Neuronal stem cell (in vitro differentiated cells): ENCODE measurements around the gene CCND3.

ENCODE experiments used
- DNase-seq: peaks from one replicate; pipeline ENCODE4 v3.0.0-alpha.2; 2013; ENCODE audit warnings: low spot score
- H2AFZ ChIP-seq: one replicate; pipeline ENCODE4 v1.6.1; 2013; ENCODE audit warnings: mild to moderate bottlenecking, low read length, inconsistent platforms
- H2AK5ac ChIP-seq: 2 replicates; pipeline ENCODE4 v1.6.1; 2013; ENCODE audit warnings: low read depth, mild to moderate bottlenecking, inconsistent platforms, low read length, moderate library complexity, mixed read lengths
- H2BK120ac ChIP-seq: 2 replicates; pipeline ENCODE4 v1.6.1; 2013; ENCODE audit warnings: low read depth, mild to moderate bottlenecking, inconsistent platforms, low read length, moderate library complexity, mixed read lengths
- H2BK12ac ChIP-seq: one replicate; pipeline ENCODE4 v1.6.1; 2013; ENCODE audit warnings: low read length, inconsistent platforms
- H2BK15ac ChIP-seq: 2 replicates; pipeline ENCODE4 v1.6.1; 2013; ENCODE audit warnings: mild to moderate bottlenecking, low read length, inconsistent platforms, mixed read lengths
- H2BK5ac ChIP-seq: one replicate; pipeline ENCODE4 v1.6.1; 2013; ENCODE audit warnings: inconsistent platforms, mild to moderate bottlenecking, low read length, moderate library complexity
- H3K14ac ChIP-seq: one replicate; pipeline ENCODE4 v1.6.1; 2013; ENCODE audit warnings: low read length, inconsistent platforms
- H3K18ac ChIP-seq: 2 replicates; pipeline ENCODE4 v1.6.1; 2013; ENCODE audit warnings: low read length, inconsistent platforms
- H3K23ac ChIP-seq: 2 replicates; pipeline ENCODE4 v1.6.1; 2013; ENCODE audit warnings: low read depth, mild to moderate bottlenecking, mixed read lengths, low read length, inconsistent platforms; ENCODE audit not compliant: poor library complexity
- H3K27ac ChIP-seq: replicated peaks from 3 replicates; pipeline ENCODE4 v1.5.1; 2013; ENCODE audit warnings: low read length, inconsistent platforms
- H3K27me3 ChIP-seq, 3 experiments: 2 replicates each; pipeline ENCODE4 v1.6.1; 2013; ENCODE audit warnings: low read length in 3 of 3, mild to moderate bottlenecking in 2 of 3, inconsistent platforms in 1 of 3, low read depth in 1 of 3, mixed read lengths in 1 of 3, moderate library complexity in 1 of 3; ENCODE audit not compliant: control insufficient read depth in 3 of 3, insufficient read depth in 3 of 3
- H3K36me3 ChIP-seq, 2 donors: replicated peaks in 1 of 2; 2 replicates each; pipeline ENCODE4 v1.6.1; 2013; ENCODE audit warnings: low read length in 2 of 2; ENCODE audit not compliant: control insufficient read depth in 2 of 2, insufficient read depth in 2 of 2
- H3K4ac ChIP-seq: 2 replicates; pipeline ENCODE4 v1.6.1; 2013; ENCODE audit warnings: inconsistent platforms, mild to moderate bottlenecking, low read length, moderate library complexity
- H3K4me1 ChIP-seq, 2 donors: 1 replicate in 1 of 2; 2 replicates in 1 of 2; pipeline ENCODE4 v1.6.1; 2013; ENCODE audit warnings: low read length in 2 of 2, low read depth in 1 of 2; ENCODE audit not compliant: control insufficient read depth in 2 of 2, insufficient read depth in 1 of 2
- H3K4me2 ChIP-seq: one replicate; pipeline ENCODE4 v1.6.1; 2013; ENCODE audit warnings: mild to moderate bottlenecking, low read length, inconsistent platforms; ENCODE audit not compliant: insufficient read depth, poor library complexity, severe bottlenecking
- H3K4me3 ChIP-seq, 2 donors: 2 replicates each; pipeline ENCODE4 v1.5.1; 2013; ENCODE audit warnings: low read length in 2 of 2, mild to moderate bottlenecking in 2 of 2, inconsistent platforms in 1 of 2, moderate library complexity in 1 of 2
- H3K79me1 ChIP-seq: one replicate; pipeline ENCODE4 v1.6.1; 2013; ENCODE audit warnings: low read depth, mild to moderate bottlenecking, inconsistent platforms, low read length, moderate library complexity
- H3K9ac ChIP-seq: one replicate; pipeline ENCODE4 v1.6.1; 2013; ENCODE audit warnings: mild to moderate bottlenecking, low read depth, low read length, inconsistent platforms; ENCODE audit not compliant: poor library complexity
- H3K9me3 ChIP-seq, 2 donors: replicated peaks in 1 of 2; 2 replicates each; pipeline versions ENCODE3 to v1.6.1; 2013; ENCODE audit warnings: low read length in 2 of 2, mild to moderate bottlenecking in 2 of 2, inconsistent platforms in 1 of 2, low read depth in 1 of 2, mixed read lengths in 1 of 2, moderate library complexity in 1 of 2; ENCODE audit not compliant: control insufficient read depth in 2 of 2, insufficient read depth in 1 of 2
- H4K8ac ChIP-seq: one replicate; pipeline ENCODE4 v1.6.1; 2013; ENCODE audit warnings: low read depth, mild to moderate bottlenecking, inconsistent platforms, low read length, moderate library complexity
- H4K91ac ChIP-seq: one replicate; pipeline ENCODE4 v1.6.1; 2013; ENCODE audit warnings: low read length, low read depth, mild to moderate bottlenecking, inconsistent platforms; ENCODE audit not compliant: poor library complexity
- WGBS, 2 donors: extraction: QIAGEN DNeasy Blood & Tissue Kit; methylation state at CpG; one replicate each; pipeline ENCODE4 v1.1.7; 2013; ENCODE audit warnings: missing lambda C conversion rate in 2 of 2, mixed read lengths in 1 of 2; ENCODE audit not compliant: insufficient read length in 2 of 2, insufficient replicate concordance in 1 of 2; ENCODE audit errors: extremely low coverage in 2 of 2; 5-methylcytosine and 5-hydroxymethylcytosine counted together

The CCND3 gene

GRCh38 chr6:41935685-41936072, 5.9 kb downstream of the CCND3 start:
- H3K79me1 ChIP-seq, result no peaks in the 10 kb centered on the region
- H3K9ac ChIP-seq, result peak overlapping the region; percentile 68
- no peak overlapping the region for H2BK15ac ChIP-seq
- no peak overlapping the region for H3K23ac ChIP-seq
- no peak overlapping the region for H3K27ac ChIP-seq
- H3K4me3 ChIP-seq, result no peak overlapping the region
- DNase-seq, result no peak
- no CpG with 5 or more reads among the region's 8 CpGs for WGBS, 2 donors
- no peaks in the 10 kb centered on the region for H3K27me3 ChIP-seq
- peaks cover 44 to 78% of the 10 kb centered on the region in 2 donors for H3K36me3 ChIP-seq
- peak overlapping the region; percentile 23 for H3K18ac ChIP-seq
- H2AK5ac ChIP-seq, result no peak overlapping the region
- no peak overlapping the region for H4K91ac ChIP-seq
- no peak overlapping the region for H3K14ac ChIP-seq
- no peak overlapping the region for H2BK120ac ChIP-seq
- H2BK12ac ChIP-seq, result no peak overlapping the region
- no peak overlapping the region for H3K4ac ChIP-seq
- peaks cover 18 to 19% of the 10 kb centered on the region in 2 donors for H3K4me1 ChIP-seq
- H3K4me2 ChIP-seq, result no peak overlapping the region
- H2AFZ ChIP-seq, result no peak overlapping the region
- H3K9me3 ChIP-seq, result no peaks in the 10 kb centered on the region
- H4K8ac ChIP-seq, result no peak overlapping the region
- peak overlapping the region; percentile 56 for H2BK5ac ChIP-seq

- no peak overlapping the region for H2BK15ac ChIP-seq
- no peak overlapping the region for H2BK12ac ChIP-seq
- H3K4ac ChIP-seq, result no peak overlapping the region
- H3K18ac ChIP-seq, result no peak overlapping the region
- DNase-seq, result no peak
- H3K27ac ChIP-seq, result no peak overlapping the region
- no peak overlapping the region for H2BK5ac ChIP-seq
- no peak overlapping the region for H4K91ac ChIP-seq
- H3K36me3 ChIP-seq, result peaks cover 49 to 83% of the 10 kb centered on the region in 2 donors
- no peak overlapping the region for H2AFZ ChIP-seq
- H3K23ac ChIP-seq, result no peak overlapping the region
- no peak overlapping the region for H3K14ac ChIP-seq
- H3K9ac ChIP-seq, result no peak overlapping the region
- H4K8ac ChIP-seq, result no peak overlapping the region
- H3K4me3 ChIP-seq, result no peak overlapping the region
- no peaks in the 10 kb centered on the region for H3K79me1 ChIP-seq
- no peak overlapping the region for H2BK120ac ChIP-seq
- no CpG with 5 or more reads among the region's 1 CpG for WGBS, 2 donors
- H3K4me1 ChIP-seq, result peaks cover 14 to 16% of the 10 kb centered on the region in 2 donors
- no peak overlapping the region for H3K4me2 ChIP-seq
- no peak overlapping the region for H2AK5ac ChIP-seq
- no peaks in the 10 kb centered on the region for H3K9me3 ChIP-seq
- no peaks in the 10 kb centered on the region for H3K27me3 ChIP-seq
Observed at GRCh38 chr6:41935193-41935574, 6.4 kb downstream of the CCND3 start.

- Histone ChIP-seq H2BK120ac (no peak overlapping the region), H3K9ac (no peak overlapping the region), H3K4ac (no peak overlapping the region), H2BK5ac (no peak overlapping the region), H2BK12ac (no peak overlapping the region), H3K18ac (no peak overlapping the region), H3K36me3 (peaks cover 55 to 89% of the 10 kb centered on the region in 2 donors), H3K4me2 (no peak overlapping the region), H2BK15ac (no peak overlapping the region), H3K27me3 (no peaks in the 10 kb centered on the region), H2AFZ (no peak overlapping the region), H3K9me3 (no peaks in the 10 kb centered on the region), H3K4me1 (peaks cover 8 to 9% of the 10 kb centered on the region in 2 donors), H4K8ac (no peak overlapping the region), H3K79me1 (peaks cover 2% of the 10 kb centered on the region), H3K4me3 (no peak overlapping the region), H3K23ac (no peak overlapping the region), H3K14ac (no peak overlapping the region), H2AK5ac (no peak overlapping the region), H3K27ac (no peak overlapping the region), H4K91ac (no peak overlapping the region)
- no peak for DNase-seq
- WGBS, 2 donors, result no CpG with 5 or more reads among the region's 7 CpGs
Observed at GRCh38 chr6:41934278-41935192, 7.1 kb downstream of the CCND3 start.

GRCh38 chr6:41932378-41932777, 9.2 kb downstream of the CCND3 start:
- Histone ChIP-seq H3K27me3 (no peaks in the 10 kb centered on the region), H3K4me1 (no peaks in the 10 kb centered on the region), H2AK5ac (no peak overlapping the region), H3K36me3 (peaks cover 71 to 98% of the 10 kb centered on the region in 2 donors), H3K9me3 (no peaks in the 10 kb centered on the region), H4K8ac (no peak overlapping the region), H3K4me3 (no peak overlapping the region), H2BK12ac (no peak overlapping the region), H2BK120ac (no peak overlapping the region), H3K79me1 (peaks cover 2% of the 10 kb centered on the region), H4K91ac (no peak overlapping the region), H3K4me2 (no peak overlapping the region), H3K27ac (no peak overlapping the region), H3K14ac (no peak overlapping the region), H3K23ac (no peak overlapping the region), H3K9ac (no peak overlapping the region), H3K4ac (no peak overlapping the region), H3K18ac (no peak overlapping the region), H2BK5ac (no peak overlapping the region), H2AFZ (no peak overlapping the region), H2BK15ac (no peak overlapping the region)
- no peak for DNase-seq
- WGBS, 2 donors, result no CpG with 5 or more reads among the region's 15 CpGs
